NCI-H2081 treated with DMSO at 0.1 percent for 48 hours (cell line): ENCODE data around the gene LIAS.
"Not testable (repeated sequence)": the region's sequence is repeated elsewhere in the genome, so short reads cannot be mapped to it uniquely, and the experiment has no call there.

Source experiments
- DNase-seq: peaks from one replicate; lab custom pipeline; 2025; lab: John Stamatoyannopoulos, UW

LIAS gene

DNA sequence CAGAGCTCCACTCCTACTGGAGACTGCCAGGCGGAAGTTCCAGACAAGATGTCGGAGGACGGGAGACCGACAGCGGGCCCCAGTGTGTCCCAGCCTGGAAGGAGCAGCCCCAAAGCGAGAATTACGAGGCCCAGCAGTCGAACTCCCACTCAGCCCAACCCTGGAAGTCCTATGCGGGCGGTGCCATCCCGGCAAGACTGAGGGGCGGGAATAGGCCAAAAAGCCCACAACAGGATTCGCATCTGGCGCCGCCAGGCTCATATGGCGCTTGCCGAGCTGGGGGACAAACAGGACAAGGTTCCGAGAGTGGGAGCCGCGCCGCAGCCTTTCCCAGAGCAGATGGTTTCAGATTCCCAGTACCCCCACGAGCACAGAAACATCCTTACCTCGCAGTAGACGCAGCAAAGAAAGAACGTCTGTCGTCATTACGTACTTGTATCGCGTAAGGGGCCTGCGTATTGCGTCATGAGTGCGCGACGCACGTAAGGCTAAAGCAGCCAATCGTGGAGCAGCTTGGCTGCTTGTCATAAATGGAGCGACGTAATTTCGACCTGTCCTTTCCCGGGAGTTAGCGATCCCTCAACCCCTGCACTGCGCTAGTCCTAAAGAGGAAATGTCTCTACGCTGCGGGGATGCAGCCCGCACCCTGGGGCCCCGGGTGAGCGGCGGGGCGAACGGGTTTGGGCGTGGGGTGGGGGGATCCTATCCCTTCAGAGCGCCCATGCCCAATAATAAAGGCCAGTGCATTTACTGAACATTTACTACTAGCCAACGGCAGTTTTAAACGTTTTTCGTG, at the start of gene LIAS, which contains the start of gene RPL9:
Gene LIAS (plus strand): TSS at position 552 of the 796 bp plus-strand sequence. CDS start 62 bp downstream, at position 614.
Gene RPL9 (minus strand): TSS at position 418 of the 796 bp plus-strand sequence. CDS start 483 bp downstream, outside the sequence.
- peak; percentile 97 for DNase-seq

DNA sequence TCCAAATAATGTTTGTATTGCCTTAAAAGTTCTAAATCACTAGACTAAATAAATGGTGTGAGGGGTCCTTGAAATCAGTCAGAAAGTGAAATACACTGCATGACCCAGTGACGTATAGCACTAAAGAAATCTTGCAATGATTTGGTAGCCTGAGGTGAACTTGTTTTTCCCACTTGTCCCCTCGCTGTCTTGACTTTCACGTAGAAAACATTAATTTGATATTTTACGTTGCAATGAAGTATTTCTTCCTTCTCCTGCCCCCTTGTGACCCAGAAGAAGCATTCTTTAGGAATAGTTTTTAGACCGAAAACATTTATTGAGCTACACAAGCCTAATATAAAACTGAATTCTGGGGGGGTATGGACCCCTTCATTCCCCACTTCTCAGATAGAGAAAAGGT, 48.4 kb upstream of the LIAS start:
- no peak for DNase-seq

DNA sequence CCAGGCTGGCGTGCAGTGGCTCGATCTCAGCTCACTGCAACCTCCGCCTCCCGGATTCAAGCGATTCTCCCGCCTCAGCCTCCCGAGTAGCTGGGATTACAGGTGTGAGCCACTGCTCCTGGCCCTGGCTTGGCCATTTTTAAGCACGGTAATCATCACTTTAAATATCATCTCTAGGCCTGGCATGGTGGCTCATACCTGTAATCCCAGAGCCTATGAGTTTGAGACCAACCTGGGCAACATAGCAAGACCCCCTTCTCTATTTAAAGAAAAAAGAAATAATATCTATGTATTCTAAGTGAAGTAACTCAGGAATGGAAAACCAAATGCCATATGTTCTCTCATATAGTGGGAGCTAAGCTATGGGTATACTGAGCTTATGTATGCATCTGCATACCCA, 47.3 kb upstream of the LIAS start:
- DNase-seq: not testable (repeated sequence)

DNA sequence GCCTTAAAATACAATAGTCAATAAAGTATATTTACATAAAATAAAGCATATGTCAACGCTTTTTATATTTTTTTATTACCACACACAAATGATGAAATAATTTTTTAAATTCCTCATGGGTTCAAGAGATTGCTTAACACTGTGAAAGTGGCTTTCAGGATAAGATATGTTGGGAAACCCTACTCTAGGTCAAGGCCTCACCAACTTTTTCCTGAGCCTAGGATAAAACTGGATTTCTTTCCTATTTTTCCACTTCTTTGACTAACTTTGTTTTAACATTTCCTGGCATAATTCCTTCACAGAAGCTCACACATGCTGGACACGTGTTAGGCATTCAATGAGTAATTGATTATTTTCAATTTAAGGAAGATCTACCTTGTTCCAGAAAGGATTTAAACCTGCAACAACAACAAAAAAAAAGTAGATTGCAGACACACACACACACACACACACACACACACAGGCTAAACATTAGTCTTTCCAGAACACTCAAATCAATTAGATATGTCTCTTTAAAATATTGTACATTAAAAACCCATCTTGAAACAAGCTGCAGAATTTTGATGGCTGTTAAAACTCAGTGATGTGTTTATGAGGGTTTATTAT, 43.1 kb upstream of the LIAS start:
- no peak for DNase-seq

DNA sequence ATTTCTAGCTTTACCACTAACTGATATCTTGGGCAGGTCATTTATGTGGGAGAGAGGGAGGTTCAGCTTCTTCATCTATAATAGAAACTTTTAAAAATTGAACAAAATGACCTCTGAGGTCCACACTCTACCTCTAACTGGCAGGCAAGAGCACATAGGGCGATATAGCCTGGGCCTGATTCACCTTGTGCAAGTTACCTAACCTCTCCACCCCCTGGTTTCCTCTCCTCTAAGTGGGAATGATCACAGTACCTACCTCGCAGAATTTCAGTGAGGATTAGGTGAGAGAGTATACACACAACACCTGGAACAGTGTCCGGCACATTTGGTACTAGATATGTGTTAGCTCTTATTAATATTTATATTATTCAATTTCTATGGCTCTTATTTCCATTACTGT, 36.6 kb upstream of the LIAS start:
- no peak for DNase-seq

DNA sequence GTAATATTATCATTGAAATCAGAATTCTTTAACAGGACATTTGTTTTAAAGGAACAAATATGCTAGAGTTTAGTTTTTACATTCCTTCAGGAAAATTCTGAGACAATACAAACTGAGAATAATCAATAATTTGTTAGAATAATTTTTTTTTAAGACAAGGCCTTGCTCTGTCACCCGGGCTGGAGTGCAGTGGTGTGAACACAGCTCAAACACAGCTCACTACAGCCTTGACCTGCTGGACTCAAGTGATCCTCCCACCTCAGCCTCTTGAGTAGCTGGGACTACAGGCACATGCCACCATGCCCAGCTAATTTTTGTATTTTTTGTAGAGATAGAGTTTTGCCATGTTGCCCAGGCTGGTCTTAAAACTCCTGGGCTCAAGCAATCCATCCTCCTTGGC, 33.6 kb upstream of the LIAS start:
- not testable (repeated sequence) for DNase-seq

DNA sequence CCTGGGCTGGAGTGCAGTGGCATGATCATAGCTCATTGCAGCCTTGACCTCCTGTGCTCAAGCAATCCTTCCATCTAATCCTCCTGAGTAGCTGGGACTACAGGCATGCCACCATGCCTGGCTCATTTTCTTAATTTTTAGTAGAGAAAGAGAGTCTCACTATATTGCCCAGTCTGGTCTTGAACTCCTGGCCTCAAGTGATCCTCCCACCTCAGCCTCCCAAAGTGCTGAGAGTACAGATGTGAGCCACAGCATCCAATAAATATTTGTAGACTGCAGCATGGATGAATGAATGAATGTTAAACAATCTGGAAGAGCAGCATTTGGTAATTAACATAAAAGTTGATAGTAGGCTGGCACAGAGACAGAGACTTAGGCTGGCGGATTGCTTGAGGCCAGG, 32.1 kb upstream of the LIAS start:
- no peak for DNase-seq

DNA sequence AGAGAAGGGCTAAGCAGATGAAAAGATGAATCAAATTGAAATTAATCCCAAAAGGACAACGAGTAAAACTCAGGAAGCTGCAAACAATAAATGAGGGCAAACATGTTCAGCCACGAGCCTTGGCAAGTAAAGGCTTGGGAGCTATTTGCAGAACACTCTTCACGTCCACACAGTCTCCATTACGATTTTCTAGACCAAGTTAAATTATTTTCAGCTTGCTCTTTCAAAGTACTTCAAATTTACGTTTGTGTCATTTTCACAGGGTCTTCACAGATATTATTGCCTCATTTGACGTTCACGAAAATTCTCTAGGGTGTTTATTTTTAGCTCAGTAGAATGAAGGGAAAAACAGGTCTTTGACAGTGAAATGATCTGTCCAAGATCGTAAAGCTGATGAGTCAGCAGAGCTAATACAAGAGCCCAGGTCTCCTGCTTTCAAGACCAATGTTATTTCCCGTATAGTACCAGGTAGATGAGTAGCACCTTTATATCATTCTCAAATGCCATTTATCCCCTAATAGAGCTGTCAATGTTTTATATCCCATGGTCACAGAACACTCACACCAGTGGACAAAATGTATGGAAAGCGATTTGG, 31.2 kb upstream of the LIAS start:
- no peak for DNase-seq

DNA sequence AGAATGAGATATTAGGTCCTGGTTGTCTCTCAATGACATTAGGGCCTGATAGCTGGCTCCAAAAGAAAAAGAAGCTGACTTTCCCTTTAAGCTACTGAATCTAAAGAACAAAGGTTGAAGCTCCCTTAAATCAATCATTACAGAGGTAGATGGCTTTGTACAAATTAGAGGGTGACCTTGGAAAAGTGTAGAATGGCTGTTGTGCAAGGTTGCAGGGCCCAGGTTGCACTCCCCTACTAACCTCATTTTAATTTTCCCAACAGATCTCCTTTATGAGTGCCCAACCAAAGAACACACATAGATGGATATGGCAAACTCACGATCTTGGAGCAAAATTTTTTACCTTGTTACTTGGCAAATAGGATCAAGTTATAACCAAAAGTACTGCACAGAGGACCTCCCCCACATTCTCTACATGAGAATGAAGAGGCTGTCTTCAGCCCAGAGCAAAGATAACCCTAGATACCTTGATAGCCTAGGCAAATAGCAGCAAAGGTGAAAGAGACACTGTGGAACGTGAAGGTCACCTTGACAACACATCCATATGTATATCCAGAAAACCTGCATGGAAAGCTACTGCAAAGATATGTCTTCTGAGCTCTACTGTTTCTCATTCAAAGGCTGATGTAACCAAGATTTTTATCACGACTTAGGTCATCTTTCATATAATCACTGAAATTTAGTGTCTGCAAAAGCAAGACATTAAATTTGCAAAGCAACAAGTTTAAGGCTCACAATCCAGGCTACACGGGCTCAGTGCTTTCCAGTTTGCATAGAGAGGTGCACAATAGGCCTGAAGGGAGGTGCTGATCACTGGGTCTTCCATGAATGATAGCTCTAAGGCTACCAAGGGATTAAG, 29.2 kb upstream of the LIAS start:
- DNase-seq: no peak

DNA sequence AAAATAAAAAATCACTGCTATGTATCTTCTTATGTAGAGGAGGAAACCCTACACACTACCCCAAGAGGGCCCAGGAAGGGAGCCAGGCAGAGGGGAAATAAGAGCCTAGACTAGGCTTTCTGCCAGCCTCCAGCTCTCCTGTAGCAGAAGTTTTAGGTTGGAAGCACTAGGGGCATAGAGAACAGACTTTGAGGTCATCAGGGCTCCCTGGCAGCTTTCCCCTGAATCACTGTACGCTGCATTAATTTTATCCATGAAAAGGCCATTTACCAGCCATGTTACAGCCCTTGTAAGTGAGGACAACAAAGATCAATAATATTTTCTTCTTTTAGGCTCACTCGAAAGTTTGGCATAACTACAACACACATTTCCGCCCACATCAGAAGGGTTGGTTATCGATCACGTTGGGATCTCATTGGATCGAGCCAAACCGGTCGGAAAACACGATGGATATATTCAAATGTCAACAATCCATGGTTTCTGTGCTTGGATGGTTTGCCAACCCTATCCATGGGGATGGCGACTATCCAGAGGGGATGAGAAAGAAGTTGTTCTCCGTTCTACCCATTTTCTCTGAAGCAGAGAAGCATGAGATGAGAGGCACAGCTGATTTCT, 24.9 kb upstream of the LIAS start:
- DNase-seq: no peak

DNA sequence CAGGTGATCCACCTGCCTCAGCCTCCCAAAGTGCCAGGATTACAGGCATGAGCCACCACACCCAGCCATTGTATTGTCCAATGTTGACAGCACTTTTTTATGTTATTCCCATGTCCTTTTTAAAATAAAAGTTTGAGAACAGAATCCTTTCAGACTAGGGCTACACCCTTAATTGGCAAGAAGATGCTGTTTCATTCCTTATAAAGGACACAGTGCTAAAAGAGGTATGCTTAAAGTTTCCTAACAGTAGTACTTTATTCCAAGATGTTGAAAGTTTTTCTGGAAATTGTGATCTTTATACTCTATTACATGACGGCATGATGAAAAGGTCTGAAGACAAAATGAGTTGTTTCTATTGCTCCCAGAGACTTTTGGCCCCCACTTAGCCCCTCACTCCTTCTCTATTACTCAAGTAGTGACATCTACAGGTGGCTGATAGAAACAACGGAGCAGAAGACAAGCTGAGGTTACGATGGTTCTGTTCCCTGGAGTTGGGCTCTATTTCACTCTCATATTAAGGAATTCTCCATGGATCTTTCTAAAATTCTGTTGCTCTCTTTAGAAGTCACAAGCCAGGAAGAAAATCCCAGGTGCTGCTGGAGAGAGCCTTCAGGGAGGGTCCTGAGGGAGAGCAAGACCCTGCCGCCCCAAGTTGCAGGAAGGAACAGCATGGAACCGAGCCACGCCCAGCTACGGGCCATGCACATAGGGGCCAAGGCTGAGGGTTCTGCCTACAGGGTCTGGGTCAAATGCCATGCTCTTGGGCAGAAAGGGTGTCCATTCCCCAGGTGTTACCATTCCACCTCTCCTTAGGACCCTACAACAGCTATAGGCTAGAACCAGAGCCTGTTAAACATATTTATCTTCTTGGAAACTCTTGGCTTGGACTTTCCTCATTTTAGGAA, 22.9 kb upstream of the LIAS start:
- DNase-seq: no peak

DNA sequence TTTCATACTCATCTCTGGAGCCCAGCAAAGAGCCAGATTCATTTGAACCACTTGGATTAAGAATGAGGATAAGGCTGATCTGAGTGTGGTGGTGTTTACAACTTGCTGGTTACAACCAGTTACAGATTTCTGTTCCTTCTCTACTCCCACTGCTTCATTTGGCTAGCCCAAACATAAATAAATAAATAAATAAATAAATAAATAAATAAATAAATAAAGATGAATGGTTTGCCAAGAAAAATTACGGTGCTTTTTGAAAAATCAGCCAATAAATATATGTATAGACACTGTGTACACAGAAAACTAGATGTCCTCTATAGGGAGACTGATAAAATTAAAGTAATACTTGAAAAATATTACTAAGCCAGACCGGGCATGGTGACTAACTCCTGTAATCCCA, 17.3 kb upstream of the LIAS start:
- no peak for DNase-seq

DNA sequence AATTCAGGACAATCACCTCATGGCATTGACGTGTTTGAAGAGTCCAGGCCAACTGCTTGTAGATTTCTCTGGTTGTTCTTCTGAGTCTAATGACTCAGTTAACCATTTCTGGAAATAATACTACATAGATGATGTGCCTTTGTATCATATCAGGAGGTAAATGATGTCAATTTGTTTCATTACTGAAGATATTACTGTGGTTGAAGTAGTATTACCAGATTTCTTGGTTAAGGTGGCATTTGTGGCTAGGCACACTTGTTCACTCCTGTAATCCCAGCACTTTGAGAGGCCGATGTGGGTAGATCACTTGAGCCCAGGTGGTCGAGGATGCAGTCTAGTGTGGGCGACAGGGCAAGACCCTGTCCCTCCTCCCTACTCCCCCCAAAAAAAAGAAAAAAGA, 15.9 kb upstream of the LIAS start:
- no peak for DNase-seq

DNA sequence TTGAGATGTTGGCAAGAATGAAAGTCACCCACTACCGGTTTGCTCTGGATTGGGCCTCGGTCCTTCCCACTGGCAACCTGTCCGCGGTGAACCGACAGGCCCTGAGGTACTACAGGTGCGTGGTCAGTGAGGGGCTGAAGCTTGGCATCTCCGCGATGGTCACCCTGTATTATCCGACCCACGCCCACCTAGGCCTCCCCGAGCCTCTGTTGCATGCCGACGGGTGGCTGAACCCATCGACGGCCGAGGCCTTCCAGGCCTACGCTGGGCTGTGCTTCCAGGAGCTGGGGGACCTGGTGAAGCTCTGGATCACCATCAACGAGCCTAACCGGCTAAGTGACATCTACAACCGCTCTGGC, 12.4 kb upstream of the LIAS start:
- no peak for DNase-seq

DNA sequence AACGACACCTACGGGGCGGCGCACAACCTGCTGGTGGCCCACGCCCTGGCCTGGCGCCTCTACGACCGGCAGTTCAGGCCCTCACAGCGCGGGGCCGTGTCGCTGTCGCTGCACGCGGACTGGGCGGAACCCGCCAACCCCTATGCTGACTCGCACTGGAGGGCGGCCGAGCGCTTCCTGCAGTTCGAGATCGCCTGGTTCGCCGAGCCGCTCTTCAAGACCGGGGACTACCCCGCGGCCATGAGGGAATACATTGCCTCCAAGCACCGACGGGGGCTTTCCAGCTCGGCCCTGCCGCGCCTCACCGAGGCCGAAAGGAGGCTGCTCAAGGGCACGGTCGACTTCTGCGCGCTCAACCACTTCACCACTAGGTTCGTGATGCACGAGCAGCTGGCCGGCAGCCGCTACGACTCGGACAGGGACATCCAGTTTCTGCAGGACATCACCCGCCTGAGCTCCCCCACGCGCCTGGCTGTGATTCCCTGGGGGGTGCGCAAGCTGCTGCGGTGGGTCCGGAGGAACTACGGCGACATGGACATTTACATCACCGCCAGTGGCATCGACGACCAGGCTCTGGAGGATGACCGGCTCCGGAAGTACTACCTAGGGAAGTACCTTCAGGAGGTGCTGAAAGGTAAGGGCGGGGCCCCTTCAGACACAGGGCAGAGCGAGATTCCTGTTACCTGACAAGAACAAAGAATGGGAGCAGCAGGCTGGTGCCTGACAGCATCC, 11.8 kb upstream of the LIAS start:
- DNase-seq: no peak

DNA sequence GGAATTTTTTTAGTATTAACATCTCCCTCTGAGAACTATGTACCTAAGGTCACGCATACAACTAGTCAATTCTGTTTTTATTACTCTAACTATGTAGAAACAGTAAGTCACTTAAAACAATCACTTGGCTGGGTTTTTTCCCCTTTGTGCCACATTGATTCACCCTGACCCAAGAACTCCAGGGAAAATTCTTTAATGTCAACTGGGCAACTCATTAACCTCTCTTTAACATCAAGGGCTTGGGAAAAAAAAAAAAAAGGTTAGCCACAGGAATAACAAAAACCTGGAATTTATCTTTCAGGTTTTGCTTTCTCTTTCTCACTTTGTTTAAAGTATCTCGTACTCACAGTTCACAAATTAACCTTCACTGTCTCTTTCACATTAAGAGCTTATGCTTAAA, 8.2 kb upstream of the LIAS start:
- DNase-seq: no peak

DNA sequence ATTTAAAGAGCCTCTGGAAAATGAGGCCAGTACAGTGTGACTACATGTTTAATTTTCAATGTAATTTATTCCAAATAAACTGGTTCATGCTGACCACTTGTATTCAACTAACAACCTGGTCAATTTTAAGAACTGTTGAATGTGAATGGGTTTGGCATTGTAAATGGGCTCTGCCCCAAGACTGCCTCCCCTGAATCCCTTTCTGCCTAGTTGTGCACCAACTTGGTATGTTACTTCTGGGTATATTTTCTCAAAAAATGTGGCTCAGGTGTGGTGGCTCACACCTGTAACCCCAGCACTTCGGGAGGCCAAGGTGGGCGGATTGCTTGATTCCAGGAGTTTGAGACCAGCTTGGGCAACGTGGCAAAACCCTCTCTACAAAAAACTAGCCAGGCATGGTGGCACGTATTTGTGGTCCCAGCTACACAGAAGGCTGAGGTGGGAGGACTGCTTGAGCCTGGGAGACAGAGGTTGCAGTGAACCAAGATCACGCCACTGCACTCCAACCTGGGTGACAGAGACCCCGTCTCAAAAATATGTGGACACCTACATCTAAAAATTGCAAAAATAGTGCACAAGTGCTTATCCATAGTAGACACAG, 7.3 kb upstream of the LIAS start:
- no peak for DNase-seq

DNA sequence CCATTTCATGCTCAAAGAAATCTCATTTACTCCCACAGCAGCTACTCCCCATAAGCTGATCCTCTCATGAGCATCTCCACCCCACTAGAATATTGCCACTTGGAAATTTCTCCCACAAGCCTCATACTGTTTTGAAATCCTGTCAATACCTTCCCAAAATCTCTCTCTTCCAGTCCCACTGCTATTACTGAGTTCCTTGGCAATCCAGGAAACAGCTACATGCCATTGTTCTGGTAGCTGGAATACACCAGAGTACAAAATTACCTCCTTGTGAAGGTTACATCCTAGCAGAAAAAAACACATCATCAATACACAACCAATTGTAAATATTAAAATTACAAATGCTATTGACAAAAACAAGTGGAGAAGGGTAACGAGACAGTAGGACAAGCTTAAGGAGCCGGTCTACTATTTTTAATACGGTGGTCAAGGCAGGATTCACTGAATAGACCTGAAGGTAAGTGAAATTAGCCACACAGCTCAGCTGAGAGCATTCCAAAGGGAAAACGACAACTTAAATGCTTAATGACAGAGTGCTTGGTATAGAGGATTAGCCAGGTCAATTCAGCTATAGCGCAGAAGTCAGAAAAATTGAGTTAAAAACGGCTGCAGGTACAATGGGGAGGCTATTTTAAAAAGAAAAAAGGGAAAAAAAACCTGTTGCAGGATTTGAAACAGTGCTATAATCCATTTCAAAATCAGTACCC, 6.5 kb upstream of the LIAS start:
- DNase-seq: no peak
